Measurements from ENCODE around the gene PUSL1.

Gene PUSL1

DNA sequence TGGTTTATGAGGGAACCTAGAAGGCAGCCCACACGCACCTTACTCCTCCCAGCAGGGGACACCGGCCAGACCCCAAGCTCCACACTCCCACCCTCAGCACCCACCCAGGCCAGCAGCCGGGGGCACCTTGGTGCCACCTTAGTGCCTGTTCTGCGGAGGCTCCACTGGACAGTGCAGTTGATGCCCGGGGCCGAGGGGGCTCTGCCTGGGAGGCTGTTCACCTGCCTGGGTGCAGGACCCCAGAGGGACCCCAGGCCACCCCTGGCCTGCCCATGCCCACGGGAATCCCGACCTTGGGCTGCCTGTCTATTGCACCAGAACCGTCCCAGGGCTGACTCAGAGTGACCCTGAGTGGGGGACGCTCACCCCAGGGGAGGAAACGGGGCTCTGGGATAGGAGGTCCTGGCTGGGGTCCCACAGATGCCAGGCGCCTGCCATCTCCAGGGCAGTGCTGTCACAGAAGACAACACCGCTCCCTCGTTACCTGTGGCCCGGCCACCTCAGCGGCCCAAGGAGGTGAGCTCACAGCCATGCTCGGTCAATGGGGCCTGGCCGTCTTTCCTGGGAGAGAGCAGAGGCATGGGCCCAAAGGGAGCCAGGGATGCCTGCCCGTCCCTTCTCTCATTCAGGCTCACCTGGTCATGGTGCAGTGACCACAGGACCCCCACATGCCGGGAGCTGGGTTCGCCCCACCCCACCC is 27.5 kb upstream of the PUSL1 start:
- no peak for DNase-seq (ENCODE audit: low spot score)
- TF ChIP-seq, protein P1, sequence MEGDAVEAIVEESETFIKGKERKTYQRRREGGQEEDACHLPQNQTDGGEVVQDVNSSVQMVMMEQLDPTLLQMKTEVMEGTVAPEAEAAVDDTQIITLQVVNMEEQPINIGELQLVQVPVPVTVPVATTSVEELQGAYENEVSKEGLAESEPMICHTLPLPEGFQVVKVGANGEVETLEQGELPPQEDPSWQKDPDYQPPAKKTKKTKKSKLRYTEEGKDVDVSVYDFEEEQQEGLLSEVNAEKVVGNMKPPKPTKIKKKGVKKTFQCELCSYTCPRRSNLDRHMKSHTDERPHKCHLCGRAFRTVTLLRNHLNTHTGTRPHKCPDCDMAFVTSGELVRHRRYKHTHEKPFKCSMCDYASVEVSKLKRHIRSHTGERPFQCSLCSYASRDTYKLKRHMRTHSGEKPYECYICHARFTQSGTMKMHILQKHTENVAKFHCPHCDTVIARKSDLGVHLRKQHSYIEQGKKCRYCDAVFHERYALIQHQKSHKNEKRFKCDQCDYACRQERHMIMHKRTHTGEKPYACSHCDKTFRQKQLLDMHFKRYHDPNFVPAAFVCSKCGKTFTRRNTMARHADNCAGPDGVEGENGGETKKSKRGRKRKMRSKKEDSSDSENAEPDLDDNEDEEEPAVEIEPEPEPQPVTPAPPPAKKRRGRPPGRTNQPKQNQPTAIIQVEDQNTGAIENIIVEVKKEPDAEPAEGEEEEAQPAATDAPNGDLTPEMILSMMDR (IDR thresholded peaks at IDR 0.05; ENCODE audit: extremely low read depth, missing control alignments), result no peak

- no peak for DNase-seq (ENCODE audit: low spot score)
- TF ChIP-seq, protein P1 (IDR thresholded peaks at IDR 0.05; ENCODE audit: extremely low read depth, missing control alignments), result no peak
These were observed 26.7 kb upstream of the PUSL1 start for GRCh38 chr1:1281533-1282321.

- TF ChIP-seq, protein P1 (IDR thresholded peaks at IDR 0.05; ENCODE audit: extremely low read depth, missing control alignments), result no peak
- DNase-seq (ENCODE audit: low spot score), result no peak
These were observed 25.4 kb upstream of the PUSL1 start for GRCh38 chr1:1282998-1283397.

DNA sequence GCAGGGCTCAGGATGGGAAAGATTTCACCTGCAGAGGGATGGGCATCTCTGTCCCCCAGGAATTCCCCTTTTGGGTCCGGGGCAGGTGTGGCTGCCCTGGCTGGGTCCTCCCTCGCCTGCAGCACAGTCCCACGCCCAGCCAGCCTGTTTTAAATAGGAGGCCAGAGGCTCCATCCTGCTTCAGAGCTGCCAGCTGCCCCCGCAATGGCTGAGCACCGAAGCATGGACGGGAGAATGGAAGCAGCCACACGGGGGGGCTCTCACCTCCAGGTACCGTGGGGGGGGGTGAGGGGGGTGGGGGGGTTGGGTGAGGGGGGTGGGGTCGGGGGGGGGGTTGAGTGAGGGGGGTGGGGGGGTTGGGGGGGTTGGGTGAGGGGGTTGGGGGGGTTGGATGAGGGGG is 24.6 kb upstream of the PUSL1 start:
- DNase-seq (ENCODE audit: low spot score), result peak; percentile 84
- TF ChIP-seq, protein P1 (IDR thresholded peaks at IDR 0.05; ENCODE audit: extremely low read depth, missing control alignments), result no peak

- TF ChIP-seq, protein P1 (IDR thresholded peaks at IDR 0.05; ENCODE audit: extremely low read depth, missing control alignments), result no peak
- DNase-seq (ENCODE audit: low spot score), result no peak
These were observed 23.9 kb upstream of the PUSL1 start for GRCh38 chr1:1284221-1285101.

DNA sequence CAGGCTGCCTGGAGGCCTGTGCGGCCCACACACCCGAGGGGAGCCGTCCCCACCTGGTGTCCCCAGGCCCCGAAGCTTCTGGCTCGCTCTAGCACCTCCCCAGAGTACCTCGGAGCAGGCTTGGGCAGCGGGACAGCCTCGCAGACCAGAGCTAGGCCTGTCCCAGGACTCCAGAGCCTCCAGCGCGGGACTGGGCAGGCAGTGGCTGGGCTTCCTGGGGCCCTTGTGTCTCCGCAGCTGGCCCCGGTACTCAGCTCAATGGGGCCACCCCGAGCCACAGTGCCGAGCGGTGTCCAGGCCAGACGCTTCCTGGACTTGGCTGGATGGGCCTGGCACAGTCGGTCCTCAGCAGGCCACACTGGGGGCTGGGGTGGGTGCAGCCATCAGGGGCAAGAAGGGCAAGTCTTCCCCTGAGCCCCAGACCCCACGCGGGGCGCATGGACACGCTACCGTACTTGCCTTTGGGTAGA is 23.3 kb upstream of the PUSL1 start:
- DNase-seq (ENCODE audit: low spot score), result no peak
- TF ChIP-seq, protein P1 (IDR thresholded peaks at IDR 0.05; ENCODE audit: extremely low read depth, missing control alignments), result no peak

Measured in GM20000 (cell line).